ENCODE measurements around the gene HNF4A.

The HNF4A gene

GRCh38 chr20:44475694-44476560, 120.4 kb downstream of the HNF4A start, which contains the start of gene TTPAL:
Gene TTPAL, plus strand, starts transcription at chr20:44475874. Its CDS starts 4,126 bp downstream, at chr20:44480000.
- peak; percentile 98 for DNase-seq

- DNase-seq = no peak
These were observed 121.7 kb downstream of the HNF4A start for GRCh38 chr20:44477151-44477550.

- no peak for DNase-seq
These were observed 122.7 kb downstream of the HNF4A start for GRCh38 chr20:44478206-44478605.

- no peak for DNase-seq
These were observed 124.1 kb downstream of the HNF4A start for GRCh38 chr20:44479643-44480042.

GRCh38 chr20:44480097-44480496, 124.6 kb downstream of the HNF4A start:
- no peak for DNase-seq

GRCh38 chr20:44481719-44482416, 126.4 kb downstream of the HNF4A start:
- DNase-seq = no peak

GRCh38 chr20:44483112-44483511, 127.6 kb downstream of the HNF4A start:
- DNase-seq = no peak

Measured in DMS53 (cell line).